ENCODE data around the gene HERPUD2.
"Not testable (repeated sequence)": the region's sequence is repeated elsewhere in the genome, so short reads cannot be mapped to it uniquely, and the experiment has no call there.

HERPUD2 gene

GRCh38 chr7:35712563-35713226 is 17.8 kb upstream of the HERPUD2 start:
- DNase-seq = no peak

GRCh38 chr7:35707422-35707821 is 12.5 kb upstream of the HERPUD2 start:
- DNase-seq = no peak

GRCh38 chr7:35705932-35706461 is 11.1 kb upstream of the HERPUD2 start:
- DNase-seq = no peak

GRCh38 chr7:35704261-35704660 is 9.3 kb upstream of the HERPUD2 start:
- no peak for DNase-seq

GRCh38 chr7:35702541-35702940 is 7.6 kb upstream of the HERPUD2 start:
- no peak for DNase-seq

- DNase-seq = no peak
These were observed 6.5 kb upstream of the HERPUD2 start for GRCh38 chr7:35701287-35701900.

- DNase-seq = no peak
These were observed 5.9 kb upstream of the HERPUD2 start for GRCh38 chr7:35700865-35701264.

GRCh38 chr7:35700333-35700732 is 5.4 kb upstream of the HERPUD2 start:
- DNase-seq = no peak

- no peak for DNase-seq
These were observed 4.9 kb upstream of the HERPUD2 start for GRCh38 chr7:35699796-35700305.

GRCh38 chr7:35698382-35698781 is 3.4 kb upstream of the HERPUD2 start:
- DNase-seq = not testable (repeated sequence)

- no peak for DNase-seq
These were observed 2.7 kb upstream of the HERPUD2 start for GRCh38 chr7:35697414-35698175.

GRCh38 chr7:35695987-35696386 is 1.1 kb upstream of the HERPUD2 start:
- no peak for DNase-seq

- no peak for DNase-seq
These were observed 527 bp upstream of the HERPUD2 start for GRCh38 chr7:35695473-35695850.

GRCh38 chr7:35694161-35694783 is 663 bp downstream of the HERPUD2 start:
- no peak for DNase-seq

GRCh38 chr7:35691827-35692307 is 3.1 kb downstream of the HERPUD2 start:
- DNase-seq = no peak

GRCh38 chr7:35691366-35691765 is 3.6 kb downstream of the HERPUD2 start:
- DNase-seq = no peak

- DNase-seq = not testable (repeated sequence)
These were observed 4.3 kb downstream of the HERPUD2 start for GRCh38 chr7:35690614-35691013.

GRCh38 chr7:35685781-35686180 is 9.2 kb downstream of the HERPUD2 start:
- no peak for DNase-seq

GRCh38 chr7:35681231-35682029 is 13.5 kb downstream of the HERPUD2 start:
- DNase-seq = no peak

GRCh38 chr7:35680403-35681013 is 14.4 kb downstream of the HERPUD2 start:
- DNase-seq = no peak

- DNase-seq = no peak
These were observed 17.2 kb downstream of the HERPUD2 start for GRCh38 chr7:35677582-35678356.
